ENCODE data around the gene SNAPC5. TPM values are rescaled to one million over a fixed set of nuclear protein-coding genes. Genes with fewer than 3 reads are reported as not detected.

Gene SNAPC5
- total and polyA plus RNA-seq, 4 donors = 18.9 to 60.1 (median 22.2) TPM

GRCh38 chr15:66456211-66456610 lies 41.4 kb downstream of the SNAPC5 start:
- no peak for ATAC-seq (ENCODE audit: low FRiP score)
- 47 to 55% methylated on average over 3 of the region's 3 CpGs for WGBS, 2 donors
- intact Hi-C loops (cut with DNase I) = no loop called here

GRCh38 chr15:66454143-66454542 lies 43.4 kb downstream of the SNAPC5 start:
- intact Hi-C loops (cut with DNase I) = no loop called here
- ATAC-seq (ENCODE audit: low FRiP score) = no peak
- 92 to 94% methylated on average over 2 of the region's 2 CpGs for WGBS, 2 donors
- DNase-seq = no peak
- no peaks in the 10 kb centered on the region for H3K27me3 ChIP-seq (ENCODE audit: control insufficient read depth in 1 of 2, insufficient read depth in 2 of 2, low read length in 1 of 2)
- H3K4me1 ChIP-seq (ENCODE audit: control insufficient read depth in 1 of 2, insufficient read depth in 2 of 2, low read length in 2 of 2) = no peaks in the 10 kb centered on the region
- no peaks in the 10 kb centered on the region for H3K9me3 ChIP-seq (ENCODE audit: control insufficient read depth, low read length)
- no peak overlapping the region for H3K4me3 ChIP-seq (ENCODE audit: low read length in 2 of 2)
- no peak overlapping the region for H3K27ac ChIP-seq (ENCODE audit: low read depth in 1 of 2, low read length in 2 of 2)
- no peaks in the 10 kb centered on the region for H3K36me3 ChIP-seq (ENCODE audit: control insufficient read depth in 1 of 2, insufficient read depth in 2 of 2, low read length in 1 of 2)

More at GRCh38 chr15:66456211-66456610, 41.4 kb downstream of the SNAPC5 start:
- DNase-seq = no peak
- H3K4me1 ChIP-seq (ENCODE audit: control insufficient read depth in 1 of 2, insufficient read depth in 2 of 2, low read length in 2 of 2) = peaks cover 0 to 3% of the 10 kb centered on the region in 2 donors
- H3K27ac ChIP-seq (ENCODE audit: low read depth in 1 of 2, low read length in 2 of 2) = no peak overlapping the region
- no peaks in the 10 kb centered on the region for H3K9me3 ChIP-seq (ENCODE audit: control insufficient read depth, low read length)
- no peaks in the 10 kb centered on the region for H3K36me3 ChIP-seq (ENCODE audit: control insufficient read depth in 1 of 2, insufficient read depth in 2 of 2, low read length in 1 of 2)
- no peak overlapping the region for H3K4me3 ChIP-seq (ENCODE audit: low read length in 2 of 2)
- no peaks in the 10 kb centered on the region for H3K27me3 ChIP-seq (ENCODE audit: control insufficient read depth in 1 of 2, insufficient read depth in 2 of 2, low read length in 1 of 2)

GRCh38 chr15:66452971-66453580 lies 44.5 kb downstream of the SNAPC5 start:
- Histone ChIP-seq H3K4me3 (ENCODE audit: low read length in 2 of 2) (no peak overlapping the region), H3K36me3 (ENCODE audit: control insufficient read depth in 1 of 2, insufficient read depth in 2 of 2, low read length in 1 of 2) (no peaks in the 10 kb centered on the region), H3K4me1 (ENCODE audit: control insufficient read depth in 1 of 2, insufficient read depth in 2 of 2, low read length in 2 of 2) (no peaks in the 10 kb centered on the region), H3K27me3 (ENCODE audit: control insufficient read depth in 1 of 2, insufficient read depth in 2 of 2, low read length in 1 of 2) (no peaks in the 10 kb centered on the region), H3K9me3 (ENCODE audit: control insufficient read depth, low read length) (no peaks in the 10 kb centered on the region), H3K27ac (ENCODE audit: low read depth in 1 of 2, low read length in 2 of 2) (no peak overlapping the region)
- DNase-seq (no peak), ATAC-seq (ENCODE audit: low FRiP score) (no peak)
- intact Hi-C loops (cut with DNase I) = no loop called here
- WGBS, 2 donors = 48 to 70% methylated on average over 1 of the region's 1 CpG

- Histone ChIP-seq H3K27me3 (ENCODE audit: control insufficient read depth in 1 of 2, insufficient read depth in 2 of 2, low read length in 1 of 2) (no peaks in the 10 kb centered on the region), H3K4me1 (ENCODE audit: control insufficient read depth in 1 of 2, insufficient read depth in 2 of 2, low read length in 2 of 2) (no peaks in the 10 kb centered on the region), H3K9me3 (ENCODE audit: control insufficient read depth, low read length) (no peaks in the 10 kb centered on the region), H3K27ac (ENCODE audit: low read depth in 1 of 2, low read length in 2 of 2) (no peak overlapping the region), H3K4me3 (ENCODE audit: low read length in 2 of 2) (no peak overlapping the region), H3K36me3 (ENCODE audit: control insufficient read depth in 1 of 2, insufficient read depth in 2 of 2, low read length in 1 of 2) (no peaks in the 10 kb centered on the region)
- no peak for DNase-seq
- WGBS, 2 donors = 94 to 95% methylated on average over 4 of the region's 4 CpGs
- ATAC-seq (ENCODE audit: low FRiP score) = no peak
- intact Hi-C loops (cut with DNase I) = no loop called here
These were observed 45.1 kb downstream of the SNAPC5 start for GRCh38 chr15:66452420-66452819.

Small RNAs within 50 kb of the gene (microRNA-seq; reads per million reads assigned to microRNA genes)
- gene MIR4512 = 0 to 0.60 reads per million in 2 donors

Other genes with a start within 250 kb of the SNAPC5 start
- gene MEGF11, start 244.0 kb downstream of the SNAPC5 start, total RNA-seq = not detected
- not detected for gene MEGF11, start 244.0 kb downstream of the SNAPC5 start, polyA plus RNA-seq
- 10 to 100 TPM; 18.3 to 36.2 TPM for gene DIS3L, start 204.2 kb downstream of the SNAPC5 start, total RNA-seq
- 10 to 100 TPM; 10.6 to 18.0 TPM for gene DIS3L, start 204.2 kb downstream of the SNAPC5 start, polyA plus RNA-seq
- 1 to 10 TPM; 4.2 to 7.6 TPM for gene TIPIN, start 141.1 kb downstream of the SNAPC5 start, total RNA-seq
- 1 to 10 TPM; 2.6 to 2.7 TPM for gene TIPIN, start 141.1 kb downstream of the SNAPC5 start, polyA plus RNA-seq
- gene MAP2K1, start 110.8 kb downstream of the SNAPC5 start, total RNA-seq = 10 to 100 TPM; 49.7 to 57.7 TPM
- 10 to 100 TPM; 21.9 to 36.3 TPM for gene MAP2K1, start 110.8 kb downstream of the SNAPC5 start, polyA plus RNA-seq
- 1,000 to 10,000 TPM; 1,651 to 1,680 TPM for gene RPL4, start 7.1 kb upstream of the SNAPC5 start, total RNA-seq
- gene RPL4, start 7.1 kb upstream of the SNAPC5 start, polyA plus RNA-seq = 1,000 to 10,000 TPM; 3,086 to 4,650 TPM
- 1 to 10 TPM; 5.8 to 6.6 TPM for gene ZWILCH, start 7.6 kb upstream of the SNAPC5 start, total RNA-seq
- 1 to 10 TPM; 2.3 to 3.9 TPM for gene ZWILCH, start 7.6 kb upstream of the SNAPC5 start, polyA plus RNA-seq
- not detected for gene LCTL, start 68.2 kb upstream of the SNAPC5 start, total RNA-seq
- not detected for gene LCTL, start 68.2 kb upstream of the SNAPC5 start, polyA plus RNA-seq
- gene SMAD6, start 204.5 kb upstream of the SNAPC5 start, total RNA-seq = 10 to 100 TPM; 34.8 to 92.0 TPM
- gene SMAD6, start 204.5 kb upstream of the SNAPC5 start, polyA plus RNA-seq = 10 to 100 TPM in 1 of 2 donors, 1 to 10 TPM in 1; 7.1 to 14.3 TPM